NB4 (cell line): Measurements from ENCODE around the gene RBM33.

ENCODE experiments used
- MYC ChIP-seq: IDR thresholded peaks from 2 replicates; pipeline ENCODE4 v1.6.1; 2011; ENCODE audit warnings: low read depth, low read length
- POLR2A ChIP-seq: IDR thresholded peaks from 2 replicates; pipeline ENCODE4 v1.6.1; 2011; ENCODE audit warnings: mild to moderate bottlenecking; ENCODE audit not compliant: insufficient read length; ENCODE audit errors: extremely low read depth
- TF ChIP-seq, protein P1 (sequence below): IDR thresholded peaks from one replicate; pipeline ENCODE4 v1.5.1; 2012; ENCODE audit warnings: low read depth, low read length
- TF ChIP-seq, protein P2 (sequence below): IDR thresholded peaks from 2 replicates; pipeline ENCODE4 v1.6.1; 2011; ENCODE audit warnings: low read depth, low read length

DNA sequence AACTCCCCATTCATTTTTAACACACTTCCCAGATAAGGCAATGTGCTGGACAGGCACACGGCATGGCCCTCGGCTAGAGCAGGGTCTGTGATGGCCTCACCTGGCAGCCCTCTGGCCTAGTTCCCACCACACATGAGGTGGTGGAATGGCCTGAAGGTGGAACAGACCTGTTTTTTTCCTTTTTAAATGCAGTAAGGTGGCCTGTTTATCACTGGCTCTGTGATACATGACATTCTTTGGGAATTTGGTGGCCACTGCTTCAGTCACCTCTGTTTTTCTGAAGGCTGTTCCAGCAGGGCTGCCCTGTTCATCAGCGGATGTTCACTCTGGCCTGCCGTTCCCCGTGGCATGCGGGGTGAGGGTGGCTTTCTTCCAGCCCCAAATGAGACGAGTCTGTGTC is 131.2 kb downstream of the RBM33 start:
- TF ChIP-seq, protein P1, sequence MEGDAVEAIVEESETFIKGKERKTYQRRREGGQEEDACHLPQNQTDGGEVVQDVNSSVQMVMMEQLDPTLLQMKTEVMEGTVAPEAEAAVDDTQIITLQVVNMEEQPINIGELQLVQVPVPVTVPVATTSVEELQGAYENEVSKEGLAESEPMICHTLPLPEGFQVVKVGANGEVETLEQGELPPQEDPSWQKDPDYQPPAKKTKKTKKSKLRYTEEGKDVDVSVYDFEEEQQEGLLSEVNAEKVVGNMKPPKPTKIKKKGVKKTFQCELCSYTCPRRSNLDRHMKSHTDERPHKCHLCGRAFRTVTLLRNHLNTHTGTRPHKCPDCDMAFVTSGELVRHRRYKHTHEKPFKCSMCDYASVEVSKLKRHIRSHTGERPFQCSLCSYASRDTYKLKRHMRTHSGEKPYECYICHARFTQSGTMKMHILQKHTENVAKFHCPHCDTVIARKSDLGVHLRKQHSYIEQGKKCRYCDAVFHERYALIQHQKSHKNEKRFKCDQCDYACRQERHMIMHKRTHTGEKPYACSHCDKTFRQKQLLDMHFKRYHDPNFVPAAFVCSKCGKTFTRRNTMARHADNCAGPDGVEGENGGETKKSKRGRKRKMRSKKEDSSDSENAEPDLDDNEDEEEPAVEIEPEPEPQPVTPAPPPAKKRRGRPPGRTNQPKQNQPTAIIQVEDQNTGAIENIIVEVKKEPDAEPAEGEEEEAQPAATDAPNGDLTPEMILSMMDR = no peak
- TF ChIP-seq POLR2A (no peak), MYC (no peak)
- TF ChIP-seq, protein P2, sequence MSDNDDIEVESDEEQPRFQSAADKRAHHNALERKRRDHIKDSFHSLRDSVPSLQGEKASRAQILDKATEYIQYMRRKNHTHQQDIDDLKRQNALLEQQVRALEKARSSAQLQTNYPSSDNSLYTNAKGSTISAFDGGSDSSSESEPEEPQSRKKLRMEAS = no peak
